Head of caudate nucleus (tissue), 42 donors: ENCODE measurements around the gene ALOXE3.
A peak's percentile ranks its signal among the peaks of the same experiment; 100 is the strongest.

Experiments used
- DNase-seq, 42 donors: peaks; one replicate each; pipeline versions ENCODE4 v3.0.0 to v3.0.0-alpha.2; 2020 to 2021; ENCODE audit warnings: mixed read lengths in 7 of 42
- intact Hi-C: fragments of 100-400 bp; cut with DNase I; formaldehyde crosslinking; loops from one replicate; pipeline ENCODE4 v1.15.0; 2022

ALOXE3 gene

DNA sequence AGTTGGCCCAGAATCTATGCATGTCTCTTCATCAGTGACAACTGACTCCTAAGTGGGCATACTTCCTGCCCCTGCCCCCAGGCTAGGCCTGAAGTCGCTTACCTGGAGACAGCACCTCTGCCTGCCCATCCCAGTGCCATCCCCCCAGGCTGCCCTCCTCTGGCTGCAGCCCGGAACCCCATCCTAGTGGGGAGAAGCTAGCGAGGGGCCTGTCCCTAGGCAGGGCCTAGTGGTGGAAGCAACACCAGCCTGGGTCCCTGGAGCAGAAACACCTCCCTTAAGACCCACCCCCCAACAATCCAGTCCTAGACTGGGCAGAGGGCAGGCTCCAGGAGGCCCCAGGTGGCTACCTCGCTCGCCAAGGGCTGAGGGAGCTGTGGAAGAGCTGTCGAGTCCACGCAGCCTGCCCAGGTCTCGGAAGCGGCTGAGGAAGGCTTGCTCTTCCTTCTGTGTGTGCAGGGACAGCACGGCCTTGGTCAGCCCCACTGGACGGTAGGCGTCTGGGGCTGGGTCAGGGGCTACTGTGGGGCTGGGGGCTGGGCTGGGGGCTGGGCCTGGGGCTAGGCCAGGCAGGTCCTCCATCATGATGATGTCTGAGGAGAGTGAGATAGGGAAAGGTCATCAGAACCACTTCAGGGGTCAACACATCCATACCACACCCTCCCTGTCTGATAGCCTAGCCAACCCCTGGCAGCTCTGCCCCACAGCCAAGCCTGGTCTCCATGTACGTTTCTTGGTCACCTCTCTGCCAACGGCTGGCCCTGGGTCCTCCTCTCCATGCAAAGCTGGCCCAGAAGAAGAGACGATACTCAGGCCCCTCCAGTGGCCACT, 26.3 kb upstream of the ALOXE3 start:
- DNase-seq = no peak
- intact Hi-C loops = no loop called here

DNA sequence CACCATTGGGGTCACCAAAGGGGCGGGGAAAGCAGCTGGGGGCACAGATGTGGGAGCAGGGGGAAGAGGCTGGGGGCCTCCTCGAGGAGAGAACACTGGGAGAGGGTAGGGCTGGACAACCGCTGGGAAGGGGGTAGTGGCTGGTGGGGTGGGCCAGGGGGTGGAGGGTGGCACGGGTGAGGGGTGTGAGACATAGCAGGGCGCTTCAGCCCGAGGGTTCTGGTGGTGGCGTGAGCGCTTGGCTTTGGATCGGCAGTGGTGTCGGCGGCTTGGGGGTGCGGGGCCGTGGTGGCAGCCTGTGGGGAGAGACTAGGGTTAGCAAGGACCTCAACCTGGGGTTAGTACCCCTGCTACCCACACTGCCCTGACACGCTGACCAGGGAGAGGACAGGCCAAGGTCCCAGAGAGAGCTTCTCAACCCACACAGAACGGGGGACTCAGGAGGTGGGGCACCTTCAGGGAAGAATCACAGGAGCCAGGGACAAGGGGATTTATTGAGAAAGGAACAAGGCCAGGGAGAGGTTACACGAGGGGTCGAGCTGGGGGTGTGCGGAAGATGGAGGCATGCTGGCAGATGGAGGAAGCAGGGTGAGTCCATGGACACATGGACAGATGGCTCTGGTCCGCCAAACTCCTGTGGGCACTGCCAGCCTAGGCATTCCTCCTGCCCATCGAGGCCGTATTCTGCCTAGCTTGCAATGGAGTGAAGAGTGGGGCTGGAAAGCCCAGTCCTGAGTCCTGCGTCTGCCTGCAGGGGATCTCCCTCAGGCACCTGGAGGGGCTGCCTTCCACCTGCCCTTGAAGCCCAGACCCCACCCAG, 25.5 kb upstream of the ALOXE3 start:
- no peak for DNase-seq
- intact Hi-C loops = no loop called here

DNA sequence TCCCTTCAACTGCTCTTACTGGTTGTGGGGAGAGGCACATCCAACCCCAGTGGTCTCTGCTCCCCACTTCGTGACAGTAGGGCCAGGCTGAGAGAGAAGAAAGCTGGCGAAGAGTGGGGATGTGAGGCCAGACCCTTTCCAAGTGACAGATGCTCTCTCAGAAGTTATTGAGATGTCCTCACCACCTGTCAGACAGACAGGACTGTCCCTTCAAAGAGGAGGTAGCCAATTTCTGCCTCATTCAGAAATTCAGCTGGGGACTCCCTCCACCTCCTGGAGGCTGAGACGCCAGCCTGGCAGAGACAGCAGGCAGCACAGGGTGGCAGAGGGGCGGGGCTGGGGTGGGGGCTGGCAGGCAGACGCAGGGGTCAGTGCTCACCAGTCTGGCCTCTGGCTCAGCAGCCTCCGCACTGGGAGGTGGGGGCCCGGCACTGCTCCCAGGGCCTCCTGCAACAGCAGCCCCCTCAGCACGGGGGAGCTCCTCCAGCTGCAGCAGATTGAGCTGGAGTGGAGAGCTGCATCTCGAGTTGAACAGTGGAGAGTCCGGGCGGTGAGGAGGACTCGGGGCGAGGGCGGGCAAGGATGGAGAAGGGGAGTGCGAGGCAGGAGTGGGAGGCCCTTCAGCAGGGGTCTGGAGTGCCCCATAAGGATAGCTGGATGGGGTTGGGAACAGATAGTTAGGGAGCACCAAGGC, 24.7 kb upstream of the ALOXE3 start:
- intact Hi-C loops = no loop called here
- DNase-seq = no peak

DNA sequence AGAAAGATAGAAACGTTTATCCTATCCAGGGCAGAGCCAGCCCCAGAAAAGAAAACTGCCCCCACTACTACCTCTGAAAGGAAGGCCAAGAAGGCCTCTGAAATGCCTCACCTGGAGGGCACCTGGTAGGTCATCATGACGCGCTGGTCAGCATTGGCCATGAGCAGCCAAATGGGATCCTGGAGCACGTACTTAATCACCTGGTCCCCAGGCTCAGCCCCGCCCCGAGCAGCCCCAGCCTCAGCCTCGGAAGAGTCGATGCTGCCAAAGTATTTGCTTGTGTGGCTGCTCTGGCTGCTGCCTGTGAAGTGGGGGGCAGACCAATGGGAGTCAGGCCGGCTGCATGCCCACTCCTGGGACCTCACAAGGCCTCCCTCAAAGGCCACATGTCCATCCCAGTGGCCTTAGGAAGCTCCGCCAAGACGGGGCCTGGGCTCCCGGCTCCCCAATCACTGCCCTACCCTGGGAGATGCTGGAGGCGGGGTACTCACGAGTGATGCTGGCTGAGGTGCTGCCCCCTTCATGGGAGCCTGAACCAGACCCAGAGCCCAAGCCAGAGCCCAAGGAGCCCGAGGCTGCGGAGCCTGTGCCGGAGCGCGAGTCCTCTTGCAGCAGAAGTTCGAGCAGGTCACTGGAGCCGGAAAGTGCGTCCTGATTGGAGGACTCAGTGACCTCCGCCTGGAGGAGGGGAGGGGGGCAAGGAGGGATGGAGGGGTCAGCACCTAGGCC, 24.0 kb upstream of the ALOXE3 start:
- intact Hi-C loops = no loop called here
- no peak for DNase-seq

DNA sequence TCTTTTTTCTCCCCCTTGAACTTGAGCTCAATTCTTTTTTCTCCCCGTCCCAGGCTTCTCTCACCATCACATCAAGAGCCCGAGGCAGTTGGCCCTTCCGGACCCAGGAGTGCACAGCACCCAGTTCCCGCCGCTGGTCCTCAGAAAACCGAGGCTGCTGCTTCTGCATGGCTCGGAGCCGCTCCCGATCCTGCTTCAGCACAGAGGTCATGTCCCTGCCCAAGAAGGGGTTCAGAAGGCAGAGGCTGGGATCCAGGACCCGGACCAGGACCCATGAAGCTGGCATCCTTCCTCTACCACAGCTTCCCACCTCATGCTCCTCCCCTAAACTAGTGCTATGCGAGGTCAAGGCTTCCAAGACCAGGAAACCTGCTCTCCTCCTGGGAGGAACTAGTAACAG, 23.4 kb upstream of the ALOXE3 start:
- DNase-seq = no peak
- intact Hi-C loops = no loop called here

DNA sequence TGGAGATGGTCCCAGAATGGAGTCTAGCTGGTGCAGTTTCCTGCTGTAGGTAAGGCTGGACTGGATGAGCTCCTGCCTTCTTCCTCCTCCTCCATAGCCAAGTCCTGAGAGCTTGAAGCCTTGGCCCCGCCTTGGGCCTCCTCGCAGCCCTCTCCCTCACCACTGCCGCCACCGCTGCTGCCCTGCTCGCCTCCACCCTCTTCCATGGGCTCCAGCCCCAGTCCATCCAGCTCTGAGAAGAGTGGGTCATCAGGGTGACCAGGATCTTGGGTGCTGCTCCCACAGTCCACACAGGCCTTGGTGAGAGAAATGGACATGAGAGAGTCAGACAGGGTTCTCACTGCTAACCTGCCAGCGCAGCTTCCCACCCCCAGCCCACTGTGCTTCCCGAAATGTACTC, 22.7 kb upstream of the ALOXE3 start:
- intact Hi-C loops = no loop called here
- peak in 1 of 42 donors; percentile 1 for DNase-seq

DNA sequence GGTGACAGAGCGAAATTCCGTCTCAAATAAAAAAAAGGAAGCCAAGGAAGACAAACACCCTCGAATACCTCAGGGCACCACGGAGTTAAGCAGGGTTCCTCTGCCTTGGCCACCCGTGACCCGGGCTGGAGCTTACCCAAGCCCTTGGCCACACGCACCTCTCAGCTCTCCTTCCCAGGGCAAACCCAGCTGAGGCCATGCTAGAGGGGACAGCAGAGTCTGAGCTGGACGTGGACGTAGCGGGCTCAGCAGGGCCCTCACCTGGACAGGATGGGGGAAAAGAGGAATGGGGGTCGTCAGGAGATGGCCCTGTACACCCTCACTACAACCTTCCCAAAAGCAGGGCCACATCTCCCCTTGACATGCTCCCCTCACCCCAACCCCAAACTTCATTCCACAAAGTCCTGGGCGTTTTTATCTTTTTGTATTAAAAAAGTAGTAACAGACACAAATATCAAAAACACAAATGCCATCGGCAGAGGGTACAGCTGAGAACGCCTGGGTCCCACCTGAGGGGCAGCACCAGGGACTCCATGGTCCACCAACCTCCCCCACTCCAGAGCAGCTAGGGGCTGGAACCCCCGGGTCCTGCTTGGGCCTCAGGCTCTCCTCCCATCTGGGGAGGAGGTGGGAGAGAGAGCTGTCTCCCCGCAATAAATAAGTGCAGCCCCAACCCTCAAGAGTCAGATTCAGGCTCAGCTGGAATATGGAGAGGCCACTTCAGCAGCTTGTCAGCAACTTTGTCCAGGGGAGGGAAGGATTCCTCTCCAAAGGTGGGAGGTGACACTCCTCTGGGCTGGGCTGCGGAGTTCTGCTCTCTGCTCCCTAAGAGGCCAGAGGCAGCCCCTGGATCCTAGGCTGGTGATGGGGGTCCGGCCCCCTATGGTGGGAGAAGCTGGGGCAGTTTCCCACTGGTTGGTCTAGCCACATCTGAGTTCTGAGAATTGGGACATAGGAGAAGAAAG, 22.0 kb upstream of the ALOXE3 start:
- intact Hi-C loops = no loop called here
- peak in 1 of 42 donors; percentile 1 for DNase-seq

DNA sequence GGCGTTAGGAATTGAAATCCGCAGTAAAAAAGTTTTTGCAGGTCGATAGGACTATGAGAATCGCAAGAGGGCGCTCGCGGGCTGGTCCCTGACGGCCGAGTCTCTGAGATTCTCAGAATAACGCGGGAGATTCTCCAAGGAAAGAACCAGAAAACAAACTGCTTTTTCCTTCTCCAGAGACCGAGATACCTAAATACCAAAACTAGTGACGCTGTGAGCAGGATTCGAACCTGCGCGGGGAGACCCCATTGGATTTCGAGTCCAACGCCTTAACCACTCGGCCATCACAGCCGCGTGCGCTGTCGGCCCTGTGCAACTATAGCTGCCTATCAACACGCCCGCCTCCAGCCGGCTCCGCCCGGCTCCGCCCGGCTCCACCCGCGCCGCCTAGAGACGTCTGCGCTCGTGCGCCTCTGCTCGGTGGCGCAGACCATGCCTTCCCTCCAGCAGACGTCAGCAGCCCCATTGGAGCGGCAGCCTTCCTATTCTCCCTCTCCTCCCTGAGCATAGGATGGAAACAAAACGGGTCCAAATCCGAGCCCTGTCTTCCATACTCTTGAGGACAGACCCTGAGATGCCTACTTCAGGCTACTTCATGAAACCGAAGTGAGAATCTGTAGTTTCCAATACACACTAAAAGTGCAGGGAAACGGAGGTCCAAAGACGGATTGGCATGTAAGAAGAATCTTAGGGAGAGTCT, 20.5 kb upstream of the ALOXE3 start:
- intact Hi-C loops = no loop called here
- DNase-seq = peak; percentile 84 to 97 (median 92)

DNA sequence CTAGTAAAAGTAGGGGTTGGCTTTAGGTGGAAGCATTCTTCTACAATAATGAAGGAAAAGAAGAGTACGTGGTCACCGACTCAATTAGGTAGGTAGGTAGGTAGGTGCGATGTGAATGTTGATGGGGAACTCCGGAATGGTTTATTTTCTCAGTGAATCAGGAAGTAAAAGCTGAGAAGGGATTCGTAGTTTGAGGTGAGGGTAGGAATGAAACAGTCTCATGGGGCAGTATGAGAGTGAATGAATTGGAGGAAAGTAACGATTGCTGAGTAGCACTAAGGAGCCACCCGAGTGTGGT, 20.0 kb upstream of the ALOXE3 start:
- DNase-seq = no peak
- intact Hi-C loops = no loop called here

DNA sequence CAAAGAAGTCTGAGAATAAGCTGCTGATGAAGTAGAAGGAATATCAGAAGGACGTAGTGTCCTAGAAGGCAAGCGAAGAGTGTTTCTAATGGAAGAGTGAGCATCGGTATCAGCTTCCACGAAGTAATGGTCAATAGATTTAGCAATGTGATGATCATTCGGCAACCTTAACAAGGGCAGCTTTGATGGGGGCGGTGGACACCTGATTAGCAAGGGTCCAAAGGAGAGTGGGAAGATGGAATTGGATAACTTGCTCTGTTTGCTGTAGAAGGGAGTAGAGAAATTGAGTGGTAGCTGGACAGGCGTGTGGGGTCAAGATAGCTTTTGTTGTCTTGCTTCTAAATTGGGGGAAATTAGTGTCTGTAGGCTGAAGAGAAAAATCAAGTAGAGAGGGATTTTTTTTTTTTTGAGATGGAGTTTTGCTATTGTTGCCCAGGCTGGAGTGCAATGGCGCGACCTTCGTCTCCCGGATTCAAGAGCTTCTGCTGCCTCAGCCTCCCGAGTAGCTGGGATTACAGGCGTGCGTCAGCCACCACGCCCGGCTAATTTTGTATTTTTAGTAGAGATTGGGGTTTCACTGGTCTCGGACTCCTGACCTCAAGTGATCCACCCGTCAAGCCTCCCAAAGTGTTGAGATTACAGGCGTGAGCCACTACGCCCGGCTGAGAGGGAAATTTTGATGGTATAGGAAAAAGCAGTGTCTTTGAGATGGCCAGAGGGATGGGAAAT, 19.5 kb upstream of the ALOXE3 start:
- DNase-seq = no peak
- intact Hi-C loops = no loop called here

DNA sequence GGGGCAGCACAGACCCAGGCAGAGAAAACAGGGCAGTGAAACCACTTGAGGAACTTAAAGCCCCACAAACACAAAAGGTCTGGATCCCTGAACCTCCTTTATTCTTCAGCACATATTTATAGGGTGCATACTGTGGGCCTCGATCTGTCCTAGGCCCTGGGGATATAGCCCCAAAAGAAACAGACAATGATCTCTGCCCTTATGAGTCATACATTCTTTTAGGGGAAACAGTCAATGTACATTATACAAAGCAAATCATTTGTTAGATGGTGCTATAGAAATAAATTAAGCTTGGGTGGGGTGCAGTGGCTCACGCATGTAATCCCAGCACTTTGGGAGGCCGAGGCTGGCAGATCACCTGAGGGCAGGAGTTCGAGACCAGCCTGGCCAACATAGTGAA, 15.6 kb upstream of the ALOXE3 start:
- DNase-seq = no peak
- intact Hi-C loops = no loop called here

DNA sequence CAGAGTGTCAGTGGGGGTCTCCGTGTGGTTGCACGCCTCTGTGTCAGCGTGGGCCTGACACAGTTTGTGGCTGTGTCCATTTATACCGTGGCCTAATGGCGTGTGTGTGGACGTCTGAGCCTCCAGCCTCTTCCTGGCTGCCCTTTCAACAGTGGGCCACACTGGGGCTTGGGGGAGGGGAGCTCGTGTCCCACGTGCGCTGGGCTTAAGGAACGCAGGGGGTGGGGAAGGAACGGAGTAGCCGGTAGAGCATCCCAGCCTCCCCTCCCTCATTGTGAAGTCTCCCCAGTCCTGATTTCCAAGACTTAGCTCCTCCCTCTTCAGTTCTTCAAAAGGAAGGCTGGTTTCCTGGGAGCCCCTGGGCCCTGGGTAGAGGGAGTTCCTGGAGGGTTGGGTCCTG, 15.1 kb upstream of the ALOXE3 start:
- intact Hi-C loops = no loop called here
- DNase-seq = no peak

DNA sequence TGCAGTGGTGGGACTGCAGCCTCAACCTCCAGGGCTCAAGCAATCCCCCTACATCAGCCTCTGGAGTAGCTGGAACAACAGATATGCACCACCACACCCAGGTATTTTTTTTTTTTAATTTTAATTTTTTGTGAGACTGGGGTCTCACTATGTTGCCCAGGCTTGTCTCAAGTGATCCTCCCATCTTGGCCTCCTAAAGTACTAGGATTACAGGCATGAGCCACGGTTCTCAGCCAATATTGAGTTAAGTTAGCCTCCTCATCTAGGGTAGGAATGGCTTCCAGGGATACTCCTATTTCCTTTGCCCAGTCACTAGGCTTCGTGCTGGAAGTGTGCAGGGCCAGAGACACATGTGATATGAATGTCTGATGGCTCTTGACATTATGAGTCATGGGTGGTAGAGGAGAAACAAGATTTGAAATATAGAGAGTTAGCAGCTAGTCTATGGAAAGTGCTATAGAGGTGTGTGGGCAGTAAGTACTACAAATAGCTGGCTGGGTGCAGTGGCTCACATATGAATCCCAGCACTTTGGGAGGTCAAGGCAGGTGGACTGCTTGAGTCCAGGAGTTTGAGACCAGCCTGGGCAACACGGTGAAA, 13.6 kb upstream of the ALOXE3 start:
- intact Hi-C loops = no loop called here
- no peak for DNase-seq

DNA sequence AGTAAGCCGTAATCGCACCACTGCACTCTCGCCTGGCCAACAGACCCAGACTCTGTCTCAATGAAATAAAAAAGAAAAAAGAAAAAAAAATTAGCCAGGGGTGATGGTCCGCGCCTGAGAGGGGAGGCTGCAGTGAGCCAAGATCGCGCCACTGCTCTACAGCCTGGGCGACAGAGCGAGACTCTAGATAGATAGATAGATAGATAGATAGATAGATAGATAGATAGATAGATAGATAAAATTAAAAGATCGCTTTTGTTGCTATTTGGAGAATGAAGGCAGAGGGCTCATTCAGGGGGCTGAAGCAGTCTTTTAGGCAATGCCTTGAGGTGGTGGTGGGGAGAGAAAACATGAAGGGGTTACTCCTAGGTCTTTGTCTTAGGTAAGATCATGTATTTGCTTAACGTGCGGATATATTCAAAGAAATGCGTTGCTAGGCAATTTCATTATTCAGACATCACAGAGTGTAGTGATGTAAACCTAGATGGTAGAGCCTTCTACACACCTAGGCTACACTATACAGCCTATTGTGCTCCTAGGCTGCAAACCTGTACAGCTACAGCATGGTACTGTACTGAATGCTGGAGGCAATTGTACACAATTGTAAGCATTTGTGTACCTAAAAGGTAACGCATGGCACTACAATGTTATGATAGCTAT, 9.9 kb upstream of the ALOXE3 start:
- intact Hi-C loops = loop anchor here (10.0 kb wide), 2 partner anchors 57 to 177 kb away; no protein-coding TSS in a partner anchor
- no peak for DNase-seq

DNA sequence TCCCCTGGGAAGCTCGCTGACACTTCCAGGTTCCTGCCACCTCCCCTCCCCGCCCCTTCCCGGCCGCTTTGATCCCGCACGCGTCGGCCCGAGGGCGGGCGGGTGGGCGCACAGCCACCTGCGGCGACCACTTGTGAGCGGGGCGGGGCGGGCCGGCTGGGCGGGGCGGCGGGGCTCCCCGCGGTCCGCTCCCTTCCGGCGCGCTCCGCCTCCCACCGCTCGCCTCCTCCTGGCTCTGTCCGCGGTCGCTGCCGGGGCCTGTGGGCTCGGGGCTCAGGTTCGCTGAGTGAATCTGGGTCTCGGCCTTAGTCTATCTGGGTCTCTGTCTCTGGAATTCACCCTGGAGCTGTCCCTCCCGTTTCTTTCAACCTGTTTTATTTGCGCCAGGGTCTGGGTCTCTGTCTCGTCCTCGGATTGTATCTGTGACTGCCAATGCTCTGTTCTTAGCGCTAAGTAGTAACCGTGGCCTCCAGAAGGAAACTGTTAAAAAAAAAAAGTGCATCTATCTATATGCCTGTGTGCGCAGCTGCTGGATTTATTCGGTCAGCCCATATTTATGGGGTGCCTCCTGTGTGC, 8.3 kb upstream of the ALOXE3 start:
- DNase-seq = peak in 21 of 42 donors; percentile 36 to 71 (median 49)
- intact Hi-C loops = loop anchor here (10.0 kb wide), 2 partner anchors 58 to 178 kb away; no protein-coding TSS in a partner anchor
